HEK293 (cell line): ENCODE data around the gene LRP1.

Experiments
- CTCF ChIA-PET: fragments of 350-600 bp; formaldehyde crosslinking; extraction: SDS; loops from one replicate; lab custom pipeline; 2021; ENCODE audit warnings: antibody characterized with exemption; lab: Yijun Ruan, JAX
- POLR2A ChIA-PET: fragments of 300-600 bp; formaldehyde crosslinking; extraction: SDS; loops from one replicate; lab custom pipeline; 2020; ENCODE audit warnings: antibody characterized with exemption, inconsistent platforms; lab: Yijun Ruan, JAX
- H3K27ac ChIP-seq: fragments of 200-500 bp; sonication (Bioruptor generic); 2 replicates; pipeline ENCODE4 v1.5.1; 2014; ENCODE audit warnings: low read depth, low read length, control low read depth, inconsistent platforms; ENCODE audit errors: extremely low read depth
- H3K36me3 ChIP-seq, 2 experiments: fragments of 200-500 bp in 1 of 2; sonication (Bioruptor generic) in 1 of 2; 1 replicate in 1 of 2; 2 replicates in 1 of 2; pipeline ENCODE4 v1.5.1; 2014 to 2017; ENCODE audit warnings: inconsistent platforms in 2 of 2, low read length in 2 of 2; ENCODE audit not compliant: control insufficient read depth in 2 of 2, insufficient read depth in 1 of 2
- H3K4me1 ChIP-seq: fragments of 200-500 bp; sonication (Bioruptor generic); 2 replicates; pipeline ENCODE4 v1.5.1; 2014; ENCODE audit warnings: mild to moderate bottlenecking, low read length, inconsistent platforms; ENCODE audit not compliant: control insufficient read depth, insufficient read depth
- H3K4me3 ChIP-seq: 2 replicates; pipeline ENCODE4 v1.5.1; 2011; ENCODE audit warnings: low read depth, mild to moderate bottlenecking, control low read depth, low read length, moderate library complexity
- H3K9me3 ChIP-seq: fragments of 200-500 bp; sonication (Bioruptor generic); 2 replicates; pipeline ENCODE4 v1.5.1; 2014; ENCODE audit warnings: low read depth, low read length, inconsistent platforms; ENCODE audit not compliant: control insufficient read depth, insufficient read depth
- BCL6B ChIP-seq: fragments of 450-650 bp; formaldehyde crosslinking; IDR thresholded peaks from 2 replicates; pipeline ENCODE4 v1.5.1; 2017; ENCODE audit warnings: missing biosample characterization, missing genetic modification characterization
- FEZF1 ChIP-seq: fragments of 450-650 bp; formaldehyde crosslinking; IDR thresholded peaks from 2 replicates; pipeline ENCODE4 v1.5.1; 2016; ENCODE audit warnings: missing biosample characterization, missing genetic modification characterization
- KLF10 ChIP-seq: fragments of 450-650 bp; IDR thresholded peaks from 2 replicates; pipeline ENCODE4 v1.5.1; 2018; ENCODE audit warnings: missing biosample characterization, mild to moderate bottlenecking, missing genetic modification characterization
- KLF7 ChIP-seq: fragments of 450-650 bp; formaldehyde crosslinking; IDR thresholded peaks from 2 replicates; pipeline ENCODE4 v1.5.1; 2016; ENCODE audit warnings: missing biosample characterization, missing genetic modification characterization, borderline replicate concordance
- PRDM6 ChIP-seq: fragments of 450-650 bp; formaldehyde crosslinking; IDR thresholded peaks from 2 replicates; pipeline ENCODE4 v1.5.1; 2017; ENCODE audit warnings: missing biosample characterization, missing genetic modification characterization
- REST ChIP-seq: fragments of 450-650 bp; formaldehyde crosslinking; IDR thresholded peaks from 2 replicates; pipeline ENCODE4 v1.5.1; 2016; ENCODE audit warnings: missing biosample characterization, missing genetic modification characterization
- ZIC2 ChIP-seq: fragments of 450-650 bp; formaldehyde crosslinking; IDR thresholded peaks from 2 replicates; pipeline ENCODE4 v1.5.1; 2016; ENCODE audit warnings: missing biosample characterization, missing genetic modification characterization
- ZNF391 ChIP-seq: fragments of 450-650 bp; formaldehyde crosslinking; IDR thresholded peaks from 2 replicates; pipeline ENCODE4 v1.5.1; 2016; ENCODE audit warnings: low read depth, missing biosample characterization, missing genetic modification characterization, borderline replicate concordance
- ZNF585B ChIP-seq: fragments of 450-650 bp; formaldehyde crosslinking; IDR thresholded peaks from 2 replicates; pipeline ENCODE4 v1.5.1; 2016; ENCODE audit warnings: missing biosample characterization, missing genetic modification characterization
- ZNF639 ChIP-seq: fragments of 450-650 bp; formaldehyde crosslinking; IDR thresholded peaks from 2 replicates; pipeline ENCODE4 v1.5.1; 2016; ENCODE audit warnings: missing biosample characterization, missing genetic modification characterization
- ZNF837 ChIP-seq: fragments of 450-650 bp; formaldehyde crosslinking; IDR thresholded peaks from 2 replicates; pipeline ENCODE4 v1.5.1; 2016; ENCODE audit warnings: missing biosample characterization, missing genetic modification characterization

The LRP1 gene

GRCh38 chr12:57254506-57255280, 126.4 kb downstream of the LRP1 start:
- peak; percentile 95 for TF ChIP-seq REST (tag by site-specific recombination)
- TF ChIP-seq FEZF1 (tag by site-specific recombination) = no peak
- H3K4me3 ChIP-seq = no peak overlapping the region
- H3K27ac ChIP-seq = no peak overlapping the region
- 0 out of 2 replicates have a peak, but pooled peaks cover 4% of the 10 kb centered on the region for H3K4me1 ChIP-seq
- H3K9me3 ChIP-seq = no peaks in the 10 kb centered on the region
- ChIA-PET CTCF (interaction anchor here (0.9 to 1.1 kb wide), 2 partner anchors 9 to 41 kb away, joined by 3 to 4 read pairs; no protein-coding TSS in a partner anchor), POLR2A (interaction anchor here (0.6 kb wide), 1 partner anchor 201 kb away, joined by 3 read pairs; no protein-coding TSS in a partner anchor)
- H3K36me3 ChIP-seq = peaks cover 3 to 52% of the 10 kb centered on the region in 2 experiments

- ChIA-PET POLR2A (no interaction called here), CTCF (interaction anchor here (1.0 kb wide), 1 partner anchor 42 kb away, joined by 3 read pairs; no protein-coding TSS in a partner anchor)
- TF ChIP-seq BCL6B = no peak
- TF ChIP-seq KLF7 (tag by site-specific recombination) = no peak
- no peak for TF ChIP-seq ZIC2
- no peak for TF ChIP-seq ZNF391
- TF ChIP-seq ZNF639 (tag by site-specific recombination) = no peak
- TF ChIP-seq ZNF837 (tag by site-specific recombination) = no peak
- TF ChIP-seq PRDM6 (tag by site-specific recombination) = no peak
- no peak for TF ChIP-seq KLF10
- TF ChIP-seq ZNF585B = no peak
- Histone ChIP-seq H3K9me3 (no peaks in the 10 kb centered on the region), H3K27ac (no peak overlapping the region), H3K36me3 (peaks cover 7 to 65% of the 10 kb centered on the region in 2 experiments), H3K4me1 (0 out of 2 replicates have a peak, but pooled peaks cover 2% of the 10 kb centered on the region), H3K4me3 (no peak overlapping the region)
Measured at GRCh38 chr12:57255916-57256315, 127.6 kb downstream of the LRP1 start.
